ENCODE measurements around the gene DISP3.
"Not testable (repeated sequence)": the region's sequence is repeated elsewhere in the genome, so short reads cannot be mapped to it uniquely, and the experiment has no call there.

Gene DISP3

GRCh38 chr1:11559591-11559970 lies 80.6 kb downstream of the DISP3 start:
- DNase-seq = no peak

- DNase-seq = no peak
Observed at GRCh38 chr1:11560061-11560460, 81.1 kb downstream of the DISP3 start.

- no peak for DNase-seq
Observed at GRCh38 chr1:11561740-11562139, 82.8 kb downstream of the DISP3 start.

- DNase-seq = no peak
Observed at GRCh38 chr1:11562664-11563063, 83.7 kb downstream of the DISP3 start.

- no peak for DNase-seq
Observed at GRCh38 chr1:11563560-11564069, 84.7 kb downstream of the DISP3 start.

GRCh38 chr1:11564237-11564636 lies 85.3 kb downstream of the DISP3 start:
- no peak for DNase-seq

GRCh38 chr1:11566042-11566850 lies 87.3 kb downstream of the DISP3 start:
- no peak for DNase-seq

- no peak for DNase-seq
Observed at GRCh38 chr1:11567244-11568065, 88.5 kb downstream of the DISP3 start.

- DNase-seq = no peak
Observed at GRCh38 chr1:11568687-11569086, 89.7 kb downstream of the DISP3 start.

- DNase-seq = no peak
Observed at GRCh38 chr1:11569551-11569950, 90.6 kb downstream of the DISP3 start.

GRCh38 chr1:11569954-11570353 lies 91.0 kb downstream of the DISP3 start:
- DNase-seq = no peak

- no peak for DNase-seq
Observed at GRCh38 chr1:11570821-11571380, 91.9 kb downstream of the DISP3 start.

- no peak for DNase-seq
Observed at GRCh38 chr1:11571906-11572616, 93.1 kb downstream of the DISP3 start.

GRCh38 chr1:11573116-11573692 lies 94.2 kb downstream of the DISP3 start:
- no peak for DNase-seq

GRCh38 chr1:11575553-11575952 lies 96.6 kb downstream of the DISP3 start:
- DNase-seq = no peak

- DNase-seq = no peak
Observed at GRCh38 chr1:11576109-11576875, 97.3 kb downstream of the DISP3 start.

- DNase-seq = no peak
Observed at GRCh38 chr1:11578004-11578403, 99.0 kb downstream of the DISP3 start.

GRCh38 chr1:11579506-11579905 lies 100.6 kb downstream of the DISP3 start:
- DNase-seq = no peak

- not testable (repeated sequence) for DNase-seq
Observed at GRCh38 chr1:11580049-11580448, 101.1 kb downstream of the DISP3 start.

- no peak for DNase-seq
Observed at GRCh38 chr1:11581445-11581991, 102.6 kb downstream of the DISP3 start.

- DNase-seq = no peak
Observed at GRCh38 chr1:11585389-11585788, 106.4 kb downstream of the DISP3 start.
